Stimulated activated naive B cell treated with anti-CD40 and anti-IgM and Interleukin-4, amounts not matched to agents 10 μg/mL and 1 μg/mL and 100 μg/mL, for 72 hours (primary cell): ENCODE measurements around the gene IQSEC1.
A peak's percentile ranks its signal among the peaks of the same experiment; 100 is the strongest.

ENCODE experiments used
- ATAC-seq, 2 donors: fragments of 150-1000 bp; cut with Tn5 transposase; replicated peaks; 2 replicates each; pipeline ENCODE4 v1.10.0; 2021; ENCODE audit warnings: moderate library complexity in 1 of 2
- DNase-seq: peaks from one replicate; pipeline ENCODE4 v3.0.0; 2021
- H3K27ac Mint-ChIP-seq: one replicate; pipeline ENCODE4 v1.8.0; 2022; ENCODE audit warnings: mild to moderate bottlenecking, mixed read lengths
- H3K27me3 Mint-ChIP-seq, 2 donors: one replicate each; pipeline ENCODE4 v1.8.0; 2022; ENCODE audit warnings: mixed read lengths in 2 of 2
- H3K36me3 Mint-ChIP-seq, 2 donors: one replicate each; pipeline ENCODE4 v1.8.0; 2022; ENCODE audit warnings: mixed read lengths in 2 of 2, mild to moderate bottlenecking in 1 of 2
- H3K4me1 Mint-ChIP-seq, 2 donors: one replicate each; pipeline ENCODE4 v1.8.0; 2022; ENCODE audit warnings: mixed read lengths in 2 of 2, mild to moderate bottlenecking in 1 of 2
- H3K4me3 Mint-ChIP-seq, 2 donors: one replicate each; pipeline ENCODE4 v1.8.0; 2022; ENCODE audit warnings: mild to moderate bottlenecking in 2 of 2, mixed read lengths in 2 of 2, moderate library complexity in 1 of 2
- H3K9me3 Mint-ChIP-seq, 2 donors: one replicate each; pipeline ENCODE4 v1.8.0; 2022; ENCODE audit warnings: mixed read lengths in 2 of 2, mild to moderate bottlenecking in 1 of 2

IQSEC1 gene

GRCh38 chr3:12994607-12995388, 78.4 kb downstream of the IQSEC1 start:
- Mint-ChIP-seq H3K27me3 (no peaks in the 10 kb centered on the region), H3K4me3 (peak overlapping the region; percentile 86 to 87), H3K4me1 (peaks cover 71 to 85% of the 10 kb centered on the region in 2 donors), H3K36me3 (peaks cover 14 to 33% of the 10 kb centered on the region in 2 donors), H3K27ac (peak overlapping the region; percentile 92), H3K9me3 (no peaks in the 10 kb centered on the region)
- ATAC-seq (peak; percentile 76 to 81), DNase-seq (peak; percentile 77)

GRCh38 chr3:12994357-12994606, 78.9 kb downstream of the IQSEC1 start:
- ATAC-seq (peak; percentile 18 to 31), DNase-seq (no peak)
- H3K4me3 Mint-ChIP-seq = peak overlapping the region; percentile 86 to 87
- no peaks in the 10 kb centered on the region for H3K9me3 Mint-ChIP-seq
- H3K27ac Mint-ChIP-seq = peak overlapping the region; percentile 92
- H3K36me3 Mint-ChIP-seq = peaks cover 13 to 28% of the 10 kb centered on the region in 2 donors
- no peaks in the 10 kb centered on the region for H3K27me3 Mint-ChIP-seq
- H3K4me1 Mint-ChIP-seq = peaks cover 71 to 85% of the 10 kb centered on the region in 2 donors

- H3K36me3 Mint-ChIP-seq = peaks cover 11 to 24% of the 10 kb centered on the region in 2 donors
- H3K4me1 Mint-ChIP-seq = peaks cover 69 to 85% of the 10 kb centered on the region in 2 donors
- H3K27ac Mint-ChIP-seq = no peak overlapping the region
- ATAC-seq (peak; percentile 9 to 12), DNase-seq (no peak)
- no peaks in the 10 kb centered on the region for H3K9me3 Mint-ChIP-seq
- no peaks in the 10 kb centered on the region for H3K27me3 Mint-ChIP-seq
- H3K4me3 Mint-ChIP-seq = peak overlapping the region; percentile 86 to 87
These were observed 79.5 kb downstream of the IQSEC1 start for GRCh38 chr3:12993517-12994356.

GRCh38 chr3:12992629-12993516, 80.4 kb downstream of the IQSEC1 start:
- Mint-ChIP-seq H3K27ac (peak overlapping the region; percentile 25), H3K4me3 (peak overlapping the region; percentile 57 to 77), H3K27me3 (no peaks in the 10 kb centered on the region), H3K4me1 (peaks cover 66 to 85% of the 10 kb centered on the region in 2 donors), H3K9me3 (no peaks in the 10 kb centered on the region), H3K36me3 (peaks cover 5 to 20% of the 10 kb centered on the region in 2 donors)
- ATAC-seq (no peak), DNase-seq (no peak)

GRCh38 chr3:12991861-12992281, 81.4 kb downstream of the IQSEC1 start:
- Mint-ChIP-seq H3K27ac (peak overlapping the region; percentile 31), H3K4me1 (peaks cover 67 to 90% of the 10 kb centered on the region in 2 donors)

DNA sequence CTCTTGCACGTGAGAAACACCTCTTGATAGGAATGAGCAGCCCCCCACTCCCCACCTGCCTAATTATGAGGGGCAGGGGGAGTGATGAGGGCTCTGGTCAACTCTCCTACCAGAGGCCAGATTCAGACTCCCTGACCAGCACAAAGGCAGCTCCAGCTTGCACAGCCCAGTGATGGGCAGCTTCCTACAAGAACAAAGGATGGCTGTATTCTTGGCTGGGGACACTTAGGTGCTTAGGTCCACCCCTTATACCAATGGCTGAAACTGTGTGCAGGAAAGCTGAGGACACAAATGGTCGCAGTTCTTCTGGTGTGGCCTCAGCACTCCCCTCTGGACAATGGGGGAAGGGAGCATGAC, 81.8 kb downstream of the IQSEC1 start:
- H3K4me3 Mint-ChIP-seq = no peak overlapping the region
- DNase-seq (no peak), ATAC-seq (no peak)
- H3K9me3 Mint-ChIP-seq = peaks cover 3 to 7% of the 10 kb centered on the region in 2 donors
- peak overlapping the region; percentile 37 for H3K27ac Mint-ChIP-seq
- peaks cover 11 to 22% of the 10 kb centered on the region in 2 donors for H3K36me3 Mint-ChIP-seq
- H3K4me1 Mint-ChIP-seq = peaks cover 65 to 87% of the 10 kb centered on the region in 2 donors
- H3K27me3 Mint-ChIP-seq = no peaks in the 10 kb centered on the region

More at GRCh38 chr3:12991861-12992281, 81.4 kb downstream of the IQSEC1 start:
- H3K27me3 Mint-ChIP-seq = no peaks in the 10 kb centered on the region
- H3K4me3 Mint-ChIP-seq = no peak overlapping the region
- ATAC-seq (no peak), DNase-seq (no peak)
- peaks cover 11 to 26% of the 10 kb centered on the region in 2 donors for H3K36me3 Mint-ChIP-seq
- H3K9me3 Mint-ChIP-seq = peaks cover 3 to 7% of the 10 kb centered on the region in 2 donors

GRCh38 chr3:12990781-12991480, 82.3 kb downstream of the IQSEC1 start:
- H3K4me3 Mint-ChIP-seq = no peak overlapping the region
- ATAC-seq = no peak
- no peaks in the 10 kb centered on the region for H3K27me3 Mint-ChIP-seq
- H3K27ac Mint-ChIP-seq = peak overlapping the region; percentile 37
- H3K4me1 Mint-ChIP-seq = peaks cover 67 to 87% of the 10 kb centered on the region in 2 donors
- no peak for DNase-seq
- peaks cover 3 to 7% of the 10 kb centered on the region in 2 donors for H3K9me3 Mint-ChIP-seq
- peaks cover 11 to 26% of the 10 kb centered on the region in 2 donors for H3K36me3 Mint-ChIP-seq

DNA sequence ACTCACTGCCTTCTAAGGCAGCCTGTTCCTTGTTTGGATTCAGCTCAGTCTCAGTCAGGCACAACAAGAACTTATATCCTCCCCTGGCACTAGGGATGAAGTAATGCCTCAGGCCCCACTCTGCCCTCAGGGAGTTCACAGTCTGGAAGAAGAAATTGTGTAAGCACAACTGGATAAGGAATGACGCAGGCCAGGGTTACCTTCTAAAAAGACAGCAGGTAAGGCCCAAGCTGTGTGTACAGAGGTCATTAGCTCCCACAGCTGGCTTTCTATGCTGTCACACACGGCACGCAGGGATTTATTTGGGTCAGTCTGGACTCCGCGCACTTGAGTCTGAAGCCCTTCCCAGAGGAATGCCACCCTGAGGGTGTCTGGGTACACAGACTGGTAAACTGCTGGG, 82.9 kb downstream of the IQSEC1 start:
- peaks cover 3 to 7% of the 10 kb centered on the region in 2 donors for H3K9me3 Mint-ChIP-seq
- no peak overlapping the region for H3K27ac Mint-ChIP-seq
- H3K36me3 Mint-ChIP-seq = peaks cover 11 to 29% of the 10 kb centered on the region in 2 donors
- DNase-seq (no peak), ATAC-seq (no peak)
- H3K27me3 Mint-ChIP-seq = no peaks in the 10 kb centered on the region
- no peak overlapping the region for H3K4me3 Mint-ChIP-seq
- H3K4me1 Mint-ChIP-seq = peaks cover 64 to 84% of the 10 kb centered on the region in 2 donors

GRCh38 chr3:12988728-12989454, 84.3 kb downstream of the IQSEC1 start:
- Mint-ChIP-seq H3K4me1 (peaks cover 64 to 82% of the 10 kb centered on the region in 2 donors), H3K9me3 (peaks cover 3 to 7% of the 10 kb centered on the region in 2 donors), H3K27me3 (no peaks in the 10 kb centered on the region), H3K4me3 (no peak overlapping the region), H3K36me3 (peaks cover 8 to 29% of the 10 kb centered on the region in 2 donors), H3K27ac (peak overlapping the region; percentile 47)
- DNase-seq (no peak), ATAC-seq (no peak)

DNA sequence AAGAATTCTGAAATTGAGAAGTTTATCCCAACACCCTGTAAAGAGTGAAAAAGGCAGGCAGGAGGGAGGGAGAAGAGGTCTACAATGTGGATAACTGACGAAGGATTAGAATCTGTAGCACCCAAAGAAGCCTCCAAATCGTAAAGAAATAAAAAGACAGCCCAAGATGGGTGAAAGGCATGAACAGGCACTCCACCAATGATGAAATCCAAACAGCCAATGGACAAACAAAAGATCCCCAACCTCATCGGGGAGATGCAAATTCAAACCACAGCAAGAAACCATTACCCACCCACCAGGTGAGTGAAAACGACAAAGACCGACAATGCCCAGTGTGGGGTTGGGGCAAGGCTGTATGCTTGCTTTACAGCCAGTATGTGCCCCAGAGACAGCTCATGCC, 85.6 kb downstream of the IQSEC1 start:
- peak overlapping the region; percentile 86 for H3K27ac Mint-ChIP-seq
- H3K36me3 Mint-ChIP-seq = peaks cover 8 to 29% of the 10 kb centered on the region in 2 donors
- peaks cover 70 to 89% of the 10 kb centered on the region in 2 donors for H3K4me1 Mint-ChIP-seq
- H3K4me3 Mint-ChIP-seq = peak overlapping the region in 1 of 2 donors; percentile 17
- H3K9me3 Mint-ChIP-seq = peaks cover 3 to 7% of the 10 kb centered on the region in 2 donors
- H3K27me3 Mint-ChIP-seq = no peaks in the 10 kb centered on the region
- ATAC-seq (no peak), DNase-seq (no peak)

GRCh38 chr3:12986986-12987385, 86.2 kb downstream of the IQSEC1 start:
- Mint-ChIP-seq H3K4me3 (peak overlapping the region in 1 of 2 donors; percentile 17), H3K27ac (peak overlapping the region; percentile 86), H3K27me3 (no peaks in the 10 kb centered on the region), H3K4me1 (peaks cover 71 to 89% of the 10 kb centered on the region in 2 donors), H3K9me3 (peaks cover 3 to 7% of the 10 kb centered on the region in 2 donors), H3K36me3 (peaks cover 8 to 29% of the 10 kb centered on the region in 2 donors)
- ATAC-seq = no peak
- no peak for DNase-seq

DNA sequence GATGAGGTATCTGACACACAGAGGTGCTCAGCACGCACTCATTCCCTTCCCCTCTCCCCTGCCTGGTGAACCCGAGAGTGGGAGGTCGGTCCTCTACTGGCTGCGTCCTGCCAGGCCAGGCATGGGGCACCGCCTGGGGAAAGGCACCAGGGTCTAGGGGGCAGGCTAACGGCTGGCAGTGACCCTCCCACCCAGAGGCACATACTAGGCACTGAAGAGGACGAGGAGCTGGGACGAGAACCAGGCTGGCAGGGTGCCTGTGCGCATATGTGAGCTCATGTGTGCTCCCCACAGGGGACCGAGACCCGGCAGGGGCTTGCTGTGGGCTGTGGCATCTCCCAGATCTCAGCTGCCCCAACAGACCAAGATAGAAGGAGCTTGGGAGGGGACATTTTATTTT, 86.7 kb downstream of the IQSEC1 start:
- no peak overlapping the region for H3K4me3 Mint-ChIP-seq
- peak overlapping the region; percentile 89 for H3K27ac Mint-ChIP-seq
- DNase-seq (no peak), ATAC-seq (no peak)
- H3K4me1 Mint-ChIP-seq = peaks cover 72 to 89% of the 10 kb centered on the region in 2 donors
- peaks cover 8 to 29% of the 10 kb centered on the region in 2 donors for H3K36me3 Mint-ChIP-seq
- peaks cover 3 to 7% of the 10 kb centered on the region in 2 donors for H3K9me3 Mint-ChIP-seq
- H3K27me3 Mint-ChIP-seq = no peaks in the 10 kb centered on the region

DNA sequence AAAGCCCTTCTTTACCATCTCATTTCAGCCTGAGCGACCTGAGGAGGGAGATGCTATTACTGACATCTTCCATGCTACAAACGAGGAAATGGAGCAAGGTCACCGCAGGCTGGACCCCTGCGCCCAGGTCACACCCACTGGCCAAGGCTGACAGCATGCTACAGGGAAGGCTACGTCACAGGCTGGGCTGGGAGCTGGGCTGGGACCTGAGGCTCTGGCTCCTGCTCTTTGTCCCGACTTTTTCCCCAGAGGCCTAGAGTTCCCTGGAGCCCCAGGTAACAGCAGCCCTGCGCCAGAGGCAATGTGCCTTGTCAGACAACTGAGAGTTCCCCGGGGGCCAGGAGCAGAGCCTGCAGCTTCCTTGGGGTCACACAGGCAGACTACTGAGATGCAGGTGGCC, 87.2 kb downstream of the IQSEC1 start:
- Mint-ChIP-seq H3K4me1 (peaks cover 71 to 89% of the 10 kb centered on the region in 2 donors), H3K9me3 (peaks cover 3 to 7% of the 10 kb centered on the region in 2 donors), H3K27me3 (no peaks in the 10 kb centered on the region), H3K27ac (peak overlapping the region; percentile 89), H3K36me3 (peaks cover 8 to 31% of the 10 kb centered on the region in 2 donors), H3K4me3 (no peak overlapping the region)
- no peak for DNase-seq
- ATAC-seq = no peak
